Keratinocyte (primary cell): Measurements from ENCODE around the gene GIMAP8.

Experiments
- CTCF ChIP-seq, 3 experiments: IDR thresholded peaks in 1 of 3; conservative IDR thresholded peaks in 1 of 3; optimal IDR thresholded peaks in 1 of 3; 2 replicates in 2 of 3; 3 replicates in 1 of 3; pipeline versions ENCODE3 to v1.5.1; 2011; ENCODE audit warnings: low read length in 3 of 3, mild to moderate bottlenecking in 3 of 3, moderate library complexity in 2 of 3, control low read depth in 1 of 3, inconsistent platforms in 1 of 3; ENCODE audit not compliant: insufficient read depth in 2 of 3; ENCODE audit errors: extremely low read depth in 1 of 3
- EZH2 ChIP-seq: IDR thresholded peaks from one replicate; pipeline ENCODE4 v1.6.1; 2012; ENCODE audit warnings: inconsistent platforms, mild to moderate bottlenecking, low read length, moderate library complexity

GRCh38 chr7:150462413-150462812 lies 12.0 kb downstream of the GIMAP8 start:
- TF ChIP-seq CTCF (optimal IDR thresholded peaks at IDR 0.05 in 1 of 3, IDR thresholded peaks at IDR 0.05 in 1 of 3, conservative IDR thresholded peaks at IDR 0.05 in 1 of 3; ENCODE audit: extremely low read depth in 1 of 3, insufficient read depth in 2 of 3, low read length in 3 of 3), result no peak
- TF ChIP-seq EZH2, result no peak
